IMR-90 (cell line): ENCODE data around the gene ZBTB44. TPM values are rescaled to one million over a fixed set of nuclear protein-coding genes. Genes with fewer than 3 reads are reported as not detected.

ENCODE experiments used
- ATAC-seq: fragments of 200-7000 bp; cut with Tn5 transposase; 2 replicates; pipeline ENCODE4 v1.9.1; 2020; ENCODE audit warnings: low read depth, mild to moderate bottlenecking, moderate library complexity
- BruUV-seq: library from RNA; stranded (reverse); fragments of 400-500 nt; replicated peaks from 2 replicates; lab custom pipeline; 2021; lab: Mats Ljungman, UMichigan
- CTCF ChIA-PET: fragments of 300-600 bp; formaldehyde crosslinking; extraction: SDS; loops from one replicate; lab custom pipeline; 2021; ENCODE audit warnings: antibody characterized with exemption; lab: Yijun Ruan, JAX
- POLR2A ChIA-PET: fragments of 300-600 bp; sonication (Branson Sonifier 250); formaldehyde crosslinking; loops from one replicate; lab custom pipeline; 2022; ENCODE audit warnings: antibody characterized with exemption; ENCODE audit not compliant: unreplicated experiment; lab: Charles Lee
- DNase-seq: peaks from one replicate; pipeline ENCODE4 v3.0.0; 2013
- H2AFZ ChIP-seq: replicated peaks from 2 replicates; pipeline ENCODE3; 2013; ENCODE audit warnings: low read length, mild to moderate bottlenecking; ENCODE audit not compliant: poor library complexity
- H2AK5ac ChIP-seq: 2 replicates; pipeline ENCODE4 v1.6.1; 2013; ENCODE audit warnings: low read depth, low read length, inconsistent platforms
- H2AK9ac ChIP-seq: replicated peaks from 2 replicates; pipeline ENCODE3; 2013; ENCODE audit warnings: mild to moderate bottlenecking, low read depth, low read length, moderate library complexity; ENCODE audit not compliant: poor library complexity
- H2BK120ac ChIP-seq: 2 replicates; pipeline ENCODE4 v1.6.1; 2013; ENCODE audit warnings: low read depth, low read length, inconsistent platforms
- H2BK15ac ChIP-seq: 3 replicates; pipeline ENCODE4 v1.6.1; 2013; ENCODE audit warnings: low read depth, low read length, inconsistent platforms
- H2BK20ac ChIP-seq: 2 replicates; pipeline ENCODE4 v1.6.1; 2013; ENCODE audit warnings: low read depth, mild to moderate bottlenecking, inconsistent platforms, low read length, moderate library complexity
- H2BK5ac ChIP-seq: 2 replicates; pipeline ENCODE4 v1.6.1; 2013; ENCODE audit warnings: mild to moderate bottlenecking, low read depth, low read length, inconsistent platforms; ENCODE audit not compliant: poor library complexity, severe bottlenecking
- H3K14ac ChIP-seq: replicated peaks from 2 replicates; pipeline ENCODE4 v1.6.1; 2013; ENCODE audit warnings: low read depth, low read length, inconsistent platforms
- H3K18ac ChIP-seq: 2 replicates; pipeline ENCODE4 v1.6.1; 2013; ENCODE audit warnings: low read depth, low read length, control low read depth
- H3K23ac ChIP-seq: 2 replicates; pipeline ENCODE4 v1.6.1; 2013; ENCODE audit warnings: low read depth, low read length, inconsistent platforms
- H3K27ac ChIP-seq: 2 replicates; pipeline ENCODE4 v1.5.1; 2013; ENCODE audit warnings: mild to moderate bottlenecking, control low read depth, low read length; ENCODE audit not compliant: insufficient read depth
- H3K27me3 ChIP-seq: 2 replicates; pipeline ENCODE4 v1.6.1; 2013; ENCODE audit warnings: low read length; ENCODE audit not compliant: control insufficient read depth, insufficient read depth
- H3K36me3 ChIP-seq: 2 replicates; pipeline ENCODE4 v1.6.1; 2013; ENCODE audit warnings: low read length, mixed read lengths; ENCODE audit not compliant: control insufficient read depth, insufficient read depth
- H3K4ac ChIP-seq: 2 replicates; pipeline ENCODE4 v1.6.1; 2013; ENCODE audit warnings: low read depth, low read length, inconsistent platforms
- H3K4me1 ChIP-seq: 2 replicates; pipeline ENCODE4 v1.6.1; 2013; ENCODE audit warnings: low read length, mixed read lengths; ENCODE audit not compliant: control insufficient read depth, insufficient read depth
- H3K4me2 ChIP-seq: 2 replicates; pipeline ENCODE4 v1.6.1; 2013; ENCODE audit warnings: low read depth, mild to moderate bottlenecking, control low read depth, low read length, moderate library complexity
- H3K4me3 ChIP-seq: 2 replicates; pipeline ENCODE4 v1.5.1; 2013; ENCODE audit warnings: low read depth, mild to moderate bottlenecking, control low read depth, low read length, moderate library complexity; ENCODE audit not compliant: insufficient read depth
- H3K56ac ChIP-seq: 2 replicates; pipeline ENCODE4 v1.6.1; 2013; ENCODE audit warnings: low read length, inconsistent platforms; ENCODE audit not compliant: insufficient read depth; ENCODE audit errors: extremely low read depth
- H3K79me1 ChIP-seq, 2 experiments: 2 replicates each; pipeline ENCODE4 v1.6.1; 2013; ENCODE audit warnings: low read length in 2 of 2, inconsistent platforms in 1 of 2, low read depth in 1 of 2
- H3K9ac ChIP-seq: 2 replicates; pipeline ENCODE4 v1.6.1; 2013; ENCODE audit warnings: low read depth, low read length, control low read depth
- H3K9me1 ChIP-seq: 2 replicates; pipeline ENCODE4 v1.6.1; 2013; ENCODE audit warnings: low read length, inconsistent platforms; ENCODE audit not compliant: insufficient read depth
- H3K9me3 ChIP-seq: 2 replicates; pipeline ENCODE4 v1.6.1; 2013; ENCODE audit warnings: low read length; ENCODE audit not compliant: control insufficient read depth, insufficient read depth
- H4K20me1 ChIP-seq: 2 replicates; pipeline ENCODE4 v1.6.1; 2013; ENCODE audit warnings: low read length, inconsistent platforms; ENCODE audit not compliant: insufficient read depth
- H4K5ac ChIP-seq: 2 replicates; pipeline ENCODE4 v1.6.1; 2013; ENCODE audit warnings: mild to moderate bottlenecking, low read depth, low read length, control low read depth
- H4K8ac ChIP-seq, 2 experiments: 2 replicates each; pipeline ENCODE4 v1.6.1; 2013; ENCODE audit warnings: low read depth in 2 of 2, low read length in 2 of 2, control low read depth in 1 of 2, inconsistent platforms in 1 of 2
- H4K91ac ChIP-seq: 2 replicates; pipeline ENCODE4 v1.6.1; 2013; ENCODE audit warnings: low read depth, low read length, inconsistent platforms; ENCODE audit not compliant: insufficient read depth
- CEBPB ChIP-seq: IDR thresholded peaks from 2 replicates; pipeline ENCODE4 v1.6.1; 2012; ENCODE audit warnings: low read depth, low read length, improper control_type of control experiment
- CHD1 ChIP-seq: IDR thresholded peaks from 2 replicates; pipeline ENCODE4 v1.6.1; 2012; ENCODE audit warnings: low read depth, low read length, improper control_type of control experiment
- CTCF ChIP-seq: conservative IDR thresholded peaks from 2 replicates; pipeline ENCODE4 v1.5.1; 2012; ENCODE audit warnings: mild to moderate bottlenecking, low read depth, low read length, improper control_type of control experiment
- ELK1 ChIP-seq: fragments of 150-350 bp; IDR thresholded peaks from 2 replicates; pipeline ENCODE4 v1.6.1; 2016; ENCODE audit warnings: low read depth, mild to moderate bottlenecking, low read length, moderate library complexity, borderline replicate concordance
- FOS ChIP-seq: fragments of 150-350 bp; IDR thresholded peaks from 2 replicates; pipeline ENCODE4 v1.6.1; 2016; ENCODE audit warnings: low read depth, low read length
- MAFK ChIP-seq: IDR thresholded peaks from 2 replicates; pipeline ENCODE4 v1.6.1; 2012; ENCODE audit warnings: low read depth, low read length, improper control_type of control experiment
- MXI1 ChIP-seq: IDR thresholded peaks from 2 replicates; pipeline ENCODE4 v1.6.1; 2012; ENCODE audit warnings: low read depth, mild to moderate bottlenecking, low read length, moderate library complexity, borderline replicate concordance
- NFE2L2 ChIP-seq: fragments of 150-350 bp; IDR thresholded peaks from 2 replicates; pipeline ENCODE4 v1.6.1; 2016; ENCODE audit warnings: low read depth, mild to moderate bottlenecking, low read length
- POLR2A ChIP-seq: IDR thresholded peaks from 2 replicates; pipeline ENCODE4 v1.6.1; 2012; ENCODE audit warnings: mild to moderate bottlenecking, low read depth, low read length
- WGBS, 2 experiments: methylation state at CpG; one replicate each; pipeline versions ENCODE4 v1.1.5 to v1.1.7; 2013; ENCODE audit warnings: missing lambda C conversion rate in 2 of 2; ENCODE audit not compliant: insufficient read length in 1 of 2; ENCODE audit errors: extremely low coverage in 2 of 2; 5-methylcytosine and 5-hydroxymethylcytosine counted together
- dilution Hi-C: fragments of 300-500 bp; cut with HindIII; formaldehyde crosslinking; loops from one replicate; pipeline ENCODE4 v1.14.3; 2018; ENCODE audit warnings: low sequenced_read_pairs; ENCODE audit not compliant: unreplicated experiment
- in situ Hi-C: fragments of 300-500 bp; cut with MboI; formaldehyde crosslinking; loops from 3 replicates; pipeline ENCODE4 v1.14.3; 2019; ENCODE audit warnings: low sequenced_read_pairs, inconsistent platforms, mixed read lengths
- intact Hi-C: fragments of 100-400 bp; cut with micrococcal nuclease; formaldehyde crosslinking; loops from 2 replicates; pipeline ENCODE4 v1.10.0; 2022
- polyA plus RNA-seq, 3 experiments: library from polyadenylated mRNA; depleted of rRNA; stranded (reverse); fragments of >200 nt; gene quantifications; 2 replicates each; pipeline ENCODE4 v1.2.3, GENCODE V29; 2012; ENCODE audit warnings: low replicate concordance in 1 of 3
- total RNA-seq: library from RNA; depleted of rRNA; stranded (reverse); fragments of >200 nt; gene quantifications from 2 replicates; pipeline ENCODE4 v1.2.3, GENCODE V29; 2012

The ZBTB44 gene
- total and polyA plus RNA-seq, 2 of the 4 experiments (the other 2 are of a cell fraction), result 6.9 to 23.3 TPM

GRCh38 chr11:130180896-130181294, 133.8 kb downstream of the ZBTB44 start:
- Histone ChIP-seq H4K8ac (no peak overlapping the region), H3K4me3 (no peak overlapping the region), H2AFZ (no peak overlapping the region), H2AK9ac (no peak overlapping the region), H4K91ac (no peak overlapping the region), H3K56ac (no peak overlapping the region), H3K9ac (no peak overlapping the region), H2BK120ac (no peak overlapping the region), H3K4me2 (no peak overlapping the region), H3K79me1 (no peaks in the 10 kb centered on the region), H2BK20ac (no peak overlapping the region), H3K9me3 (no peaks in the 10 kb centered on the region), H3K9me1 (no peaks in the 10 kb centered on the region), H3K14ac (no peak overlapping the region), H2AK5ac (no peak overlapping the region), H2BK15ac (no peak overlapping the region; the same call in 2 of the 3 replicates), H3K27ac (no peak overlapping the region), H4K20me1 (no peaks in the 10 kb centered on the region), H3K4me1 (peaks cover 5% of the 10 kb centered on the region; the same call in 1 of the 2 replicates), H3K23ac (no peak overlapping the region), H2BK5ac (no peak overlapping the region), H3K36me3 (no peaks in the 10 kb centered on the region), H3K27me3 (peaks cover 13% of the 10 kb centered on the region), H3K18ac (no peak overlapping the region), H3K4ac (no peak overlapping the region), H4K5ac (no peak overlapping the region)
- ChIA-PET CTCF (no interaction called here), POLR2A (no interaction called here)
- BruUV-seq, result no TSS peak
- in situ Hi-C loops (no loop called here), dilution Hi-C loops (no loop called here), intact Hi-C loops (no loop called here)
- TF ChIP-seq POLR2A, result no peak
- TF ChIP-seq ELK1, result no peak
- no peak for TF ChIP-seq MAFK
- no peak for TF ChIP-seq NFE2L2
- no peak for TF ChIP-seq MXI1
- TF ChIP-seq CEBPB, result no peak
- TF ChIP-seq CTCF, result no peak
- TF ChIP-seq CHD1, result no peak
- TF ChIP-seq FOS, result no peak
- WGBS, 2 experiments, result no CpG with 5 or more reads among the region's 8 CpGs
- ATAC-seq (no peak), DNase-seq (no peak)
